HG03520 (cell line): ENCODE measurements around the gene CFAP46.

Source experiments
- ATAC-seq: cut with Tn5 transposase; IDR thresholded peaks from one replicate; pipeline ENCODE4 v1.9.1; 2021; ENCODE audit warnings: mild to moderate bottlenecking, moderate library complexity; ENCODE audit not compliant: unreplicated experiment

Gene CFAP46

GRCh38 chr10:132885451-132886210 lies 56.7 kb downstream of the CFAP46 start:
- no peak for ATAC-seq

GRCh38 chr10:132884691-132885271 lies 57.6 kb downstream of the CFAP46 start:
- no peak for ATAC-seq

GRCh38 chr10:132884041-132884440 lies 58.3 kb downstream of the CFAP46 start:
- ATAC-seq: no peak

- ATAC-seq: no peak
Measured at GRCh38 chr10:132883391-132883881, 58.9 kb downstream of the CFAP46 start.

GRCh38 chr10:132882069-132882951 lies 60.1 kb downstream of the CFAP46 start:
- ATAC-seq: no peak

GRCh38 chr10:132881186-132881920 lies 61.0 kb downstream of the CFAP46 start:
- no peak for ATAC-seq

- no peak for ATAC-seq
Measured at GRCh38 chr10:132880128-132880981, 62.0 kb downstream of the CFAP46 start.

- no peak for ATAC-seq
Measured at GRCh38 chr10:132879408-132880127, 62.8 kb downstream of the CFAP46 start.

GRCh38 chr10:132878730-132879407 lies 63.5 kb downstream of the CFAP46 start:
- no peak for ATAC-seq

GRCh38 chr10:132878091-132878729 lies 64.2 kb downstream of the CFAP46 start:
- ATAC-seq: no peak

GRCh38 chr10:132877473-132877872 lies 64.9 kb downstream of the CFAP46 start:
- ATAC-seq: no peak

GRCh38 chr10:132876993-132877431 lies 65.4 kb downstream of the CFAP46 start:
- no peak for ATAC-seq

GRCh38 chr10:132876131-132876860 lies 66.1 kb downstream of the CFAP46 start:
- ATAC-seq: no peak

GRCh38 chr10:132875435-132875834 lies 66.9 kb downstream of the CFAP46 start:
- ATAC-seq: no peak

- no peak for ATAC-seq
Measured at GRCh38 chr10:132873395-132873794, 69.0 kb downstream of the CFAP46 start.

- no peak for ATAC-seq
Measured at GRCh38 chr10:132872658-132873057, 69.7 kb downstream of the CFAP46 start.

GRCh38 chr10:132870426-132870825 lies 71.9 kb downstream of the CFAP46 start:
- ATAC-seq: no peak
